CD1c-positive myeloid dendritic cell (primary cell): Measurements from ENCODE around the gene NRXN3.

Experiments used
- DNase-seq: peaks from one replicate; pipeline ENCODE4 v3.0.0-alpha.2; 2016; ENCODE audit errors: extremely low spot score

Gene NRXN3

DNA sequence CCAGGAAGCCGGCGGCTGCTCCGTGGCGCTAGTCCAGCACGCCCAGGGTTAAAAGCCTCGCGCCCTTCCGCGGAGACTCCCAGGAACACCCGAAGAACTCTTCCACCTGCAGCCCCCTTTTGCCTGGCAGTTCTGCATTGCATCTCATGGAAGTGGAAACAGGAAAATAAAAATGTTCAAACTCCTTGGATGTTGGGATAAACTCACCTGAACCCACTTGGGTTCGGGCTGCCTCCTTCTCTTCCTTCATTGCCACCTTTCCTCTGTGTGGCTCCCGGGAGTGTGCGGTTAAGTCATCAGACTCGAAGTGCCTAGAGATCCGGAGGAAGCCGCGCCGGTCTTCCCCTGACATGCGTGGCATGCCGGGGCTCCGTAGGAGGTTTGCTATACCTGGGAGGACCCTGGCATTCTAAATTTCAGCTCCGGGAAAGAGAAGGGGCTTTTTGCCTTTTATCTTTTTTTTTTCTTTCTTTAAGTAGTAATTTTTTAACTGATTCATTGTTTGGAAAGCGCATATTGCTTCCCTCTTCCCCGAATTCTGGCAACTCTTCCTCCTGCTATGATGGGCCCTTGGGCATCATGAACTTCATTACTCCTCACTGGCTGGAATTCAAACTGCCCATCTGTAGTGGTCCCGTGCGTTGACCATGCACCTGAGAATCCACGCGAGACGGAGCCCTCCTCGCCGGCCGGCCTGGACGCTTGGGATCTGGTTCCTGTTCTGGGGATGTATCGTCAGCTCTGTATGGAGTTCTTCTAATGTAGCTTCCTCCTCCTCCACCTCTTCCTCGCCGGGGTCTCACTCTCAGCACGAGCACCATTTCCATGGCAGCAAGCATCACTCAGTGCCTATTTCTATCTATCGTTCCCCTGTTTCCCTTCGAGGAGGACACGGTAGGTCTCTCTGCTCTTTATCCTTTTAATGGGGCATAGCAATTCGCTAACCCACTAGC is 1109.7 kb downstream of the NRXN3 start:
- no peak for DNase-seq

DNA sequence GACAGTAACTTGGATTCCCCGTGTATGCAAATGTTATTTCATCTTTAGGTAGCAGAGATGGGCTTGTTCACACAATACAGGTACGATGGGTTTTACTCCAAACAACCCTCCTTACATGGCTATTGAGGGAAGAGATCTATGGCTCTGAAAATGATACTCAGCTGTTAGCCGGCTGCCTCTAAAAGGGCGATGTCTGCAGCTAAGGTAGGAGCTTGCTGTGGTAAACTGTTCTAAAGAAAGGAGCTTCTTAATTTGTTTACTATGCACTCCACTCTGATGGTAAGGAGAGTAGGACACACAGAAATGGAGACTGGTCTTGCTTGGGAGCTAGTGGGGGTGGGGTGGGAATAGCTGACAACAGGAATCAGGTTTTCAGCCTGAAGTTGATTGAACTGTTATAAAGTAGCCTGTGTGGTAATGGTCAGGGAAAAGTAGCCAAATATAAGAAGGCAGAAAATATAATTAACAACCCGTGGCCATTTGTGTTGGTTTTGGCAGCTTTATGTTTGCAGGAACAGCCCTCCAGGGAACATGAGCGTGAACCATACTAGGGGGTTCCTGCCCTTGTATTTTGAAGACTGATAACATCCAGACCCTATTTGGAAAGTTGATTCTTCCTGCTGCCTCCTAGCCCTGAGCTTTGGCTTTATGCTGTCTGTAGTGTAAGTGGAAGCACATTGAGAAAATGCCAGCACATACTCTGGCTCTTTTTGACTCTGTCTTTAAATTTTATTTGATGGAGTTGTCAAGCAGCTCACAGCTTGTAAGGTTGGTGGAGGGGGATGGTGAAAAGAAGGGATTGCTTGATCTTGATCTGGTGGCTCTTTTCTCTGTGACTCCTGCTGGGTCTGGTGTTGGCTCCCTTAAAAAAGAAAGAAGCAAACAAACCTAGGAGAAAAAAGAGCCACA is 1111.3 kb downstream of the NRXN3 start:
- DNase-seq: no peak

DNA sequence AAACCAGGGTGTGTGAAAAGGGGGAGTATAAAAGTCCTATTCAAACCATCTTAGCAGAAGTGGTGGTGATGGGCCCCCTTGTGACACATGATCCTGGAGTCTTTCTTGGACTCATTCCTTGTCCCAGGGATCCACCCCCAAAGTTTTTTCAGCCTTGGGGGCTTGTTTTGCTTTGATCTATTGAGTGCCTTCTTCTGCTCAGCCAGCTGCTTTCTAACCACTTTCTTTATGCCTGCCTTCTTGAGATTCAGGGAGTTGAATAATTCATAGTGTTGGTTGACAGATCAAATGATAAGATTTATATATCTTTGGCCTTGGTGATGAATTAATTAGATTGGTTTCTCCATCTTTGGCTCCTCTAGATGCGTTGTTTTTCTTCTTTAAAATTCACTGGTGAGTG is 1114.4 kb downstream of the NRXN3 start:
- no peak for DNase-seq

DNA sequence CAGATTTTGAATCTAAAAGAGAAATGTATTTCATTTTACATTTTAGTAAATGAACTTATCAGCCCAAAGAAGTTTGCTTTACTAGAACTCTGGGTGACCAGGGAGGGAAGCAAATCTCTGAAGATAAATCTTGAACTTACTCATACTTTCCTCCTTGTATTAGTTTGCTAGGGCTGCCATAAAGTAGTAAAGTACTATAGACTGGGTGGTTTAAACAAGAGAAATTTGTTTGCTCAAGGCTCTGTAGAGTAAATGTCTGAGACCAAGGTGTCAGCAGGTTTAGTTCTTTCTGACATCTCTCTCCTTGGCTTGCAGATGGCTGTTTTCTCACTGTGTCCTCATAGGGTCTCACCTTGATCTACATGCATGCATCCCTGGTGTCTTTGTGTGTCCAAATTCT is 1115.1 kb downstream of the NRXN3 start:
- no peak for DNase-seq

DNA sequence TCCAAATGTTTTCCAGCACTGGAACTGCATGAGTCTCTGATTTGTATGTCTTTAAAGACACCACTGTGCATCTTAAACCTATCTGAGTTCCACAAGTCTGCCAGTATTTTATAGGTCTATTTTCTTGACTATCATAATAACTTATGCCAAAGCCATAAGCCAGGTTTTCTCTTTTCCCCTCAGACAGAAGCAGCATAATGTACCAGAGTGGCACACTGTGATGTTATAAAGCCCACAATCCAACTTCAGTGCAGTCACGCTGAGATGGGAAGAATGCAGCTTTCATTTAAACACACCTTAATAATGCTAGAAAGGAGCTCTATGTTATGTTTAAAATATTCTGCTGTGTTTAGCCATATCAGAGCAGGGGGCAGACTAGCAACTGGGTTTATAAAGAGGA is 1117.8 kb downstream of the NRXN3 start:
- no peak for DNase-seq

DNA sequence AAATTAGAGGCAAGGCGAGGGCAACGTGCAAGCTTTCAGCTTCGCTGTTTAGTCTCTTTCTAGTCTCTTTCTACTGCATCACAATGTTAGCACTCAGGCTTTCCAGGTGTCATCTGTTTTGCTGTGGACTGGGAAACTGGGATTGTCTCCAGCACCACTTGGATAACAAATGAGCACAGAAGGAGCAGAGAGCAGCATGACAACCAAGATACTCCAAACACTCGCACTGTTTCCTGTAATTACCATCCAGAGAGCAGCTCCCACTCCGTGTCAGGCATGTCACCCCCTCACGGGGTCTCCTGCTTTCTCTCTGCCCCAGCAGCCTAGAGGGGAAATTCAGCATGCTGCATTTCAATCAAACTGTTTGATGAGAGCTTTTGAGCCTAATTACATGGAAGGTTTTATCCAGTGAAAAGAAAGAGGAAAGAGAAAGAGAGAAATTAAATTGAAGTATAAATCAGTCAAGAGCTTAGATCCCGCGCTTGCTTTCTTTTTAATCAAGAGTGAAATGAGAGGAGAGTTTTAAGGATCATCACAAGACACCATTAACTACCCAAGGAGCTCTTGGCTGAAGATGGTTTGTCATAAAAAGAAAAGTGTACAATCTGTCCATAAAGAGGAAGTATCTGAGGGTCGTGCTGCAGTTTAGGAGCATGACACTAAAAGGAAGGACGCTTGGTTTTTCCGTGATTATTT is 1123.5 kb downstream of the NRXN3 start:
- no peak for DNase-seq

DNA sequence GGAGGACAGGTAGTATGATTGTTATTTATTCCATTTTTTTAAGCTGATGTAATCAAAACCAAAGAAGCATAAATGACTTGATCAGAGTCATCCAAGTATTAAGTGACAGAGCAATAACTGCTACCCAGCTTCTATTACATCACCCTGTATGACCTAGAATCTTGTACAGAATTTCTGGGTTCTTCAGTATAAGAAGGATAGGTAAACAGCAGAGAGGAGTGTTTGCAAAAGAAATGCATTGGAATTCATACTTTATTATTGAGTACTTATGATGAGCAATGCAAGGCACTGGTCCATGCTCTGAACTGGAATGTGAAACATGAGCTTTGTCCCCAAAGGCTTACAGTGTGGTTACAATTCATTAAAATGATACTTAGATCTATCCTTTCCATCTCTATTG is 1124.3 kb downstream of the NRXN3 start:
- DNase-seq: no peak

DNA sequence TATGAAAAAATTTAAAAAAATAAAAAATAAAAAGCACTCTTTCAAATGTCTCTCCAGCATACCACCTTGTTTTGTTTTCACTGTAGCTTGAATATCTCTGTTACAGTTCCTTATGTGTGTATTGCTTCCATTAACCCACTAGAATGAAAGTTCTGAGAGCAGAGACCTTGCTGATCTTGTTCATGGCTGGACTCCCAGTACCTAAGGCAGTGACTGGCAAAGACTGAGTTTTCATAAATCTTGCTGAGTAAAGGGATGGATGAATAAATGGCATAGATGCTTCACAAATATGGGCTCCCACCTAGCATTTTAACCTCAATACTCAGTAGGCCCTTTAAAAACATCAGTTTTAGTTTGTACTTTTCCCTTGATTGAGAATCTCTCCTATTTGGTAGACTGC is 1125.2 kb downstream of the NRXN3 start:
- no peak for DNase-seq

DNA sequence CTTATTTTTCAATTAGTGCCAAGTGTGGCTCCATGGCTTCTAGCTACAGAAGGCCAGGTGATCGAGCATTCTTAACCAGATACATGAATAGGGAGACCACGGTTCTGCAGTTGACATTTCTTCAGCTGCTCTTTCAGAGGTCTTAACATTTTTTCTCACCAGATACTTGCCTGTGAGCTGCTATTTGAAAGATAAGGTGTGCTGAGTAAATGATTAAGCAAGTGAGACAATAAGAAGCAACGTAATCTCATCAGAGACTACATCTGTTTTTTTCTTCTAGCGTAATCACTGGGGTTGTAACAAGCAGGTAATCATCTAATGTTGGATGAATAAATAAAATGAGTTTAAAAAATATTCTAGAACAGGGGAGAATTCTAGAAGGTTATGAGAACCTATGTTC is 1128.2 kb downstream of the NRXN3 start:
- no peak for DNase-seq

DNA sequence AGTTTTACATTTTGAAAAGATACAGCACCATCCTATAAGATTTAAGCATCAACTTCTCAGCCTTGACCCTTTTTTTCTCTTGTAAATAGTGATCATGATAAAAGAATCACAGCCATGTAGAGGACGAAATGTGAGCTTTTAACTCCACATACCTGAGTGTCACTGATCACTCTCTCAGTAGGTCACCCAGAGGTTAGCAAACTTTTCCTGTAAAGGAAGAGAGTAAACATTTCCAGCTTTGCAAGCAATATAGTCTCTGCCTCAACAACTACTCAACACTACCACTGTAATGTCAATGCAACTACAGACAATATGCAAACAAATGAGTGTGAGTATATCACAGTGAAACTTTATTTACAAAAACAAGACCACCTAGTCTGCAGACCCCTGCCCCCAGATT is 1129.0 kb downstream of the NRXN3 start:
- DNase-seq: no peak

DNA sequence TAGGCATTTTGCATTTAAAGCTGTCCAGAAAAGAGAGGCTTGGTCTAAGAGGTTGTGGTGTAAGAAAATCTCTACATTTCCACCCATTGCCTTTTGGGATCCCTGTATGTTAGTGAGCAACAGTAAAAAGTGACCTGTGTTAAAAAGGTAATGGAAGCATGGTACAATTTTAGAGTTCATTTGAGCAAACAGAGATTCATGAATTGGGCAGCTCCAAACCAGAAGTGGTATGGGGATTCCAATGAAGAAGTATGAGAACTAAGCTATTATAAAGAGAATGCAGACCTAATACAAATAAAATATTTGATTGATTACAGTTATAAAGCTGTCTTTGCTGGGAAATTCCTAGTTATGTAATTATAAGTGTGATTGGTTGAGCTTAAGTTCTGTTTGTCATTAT is 1134.1 kb downstream of the NRXN3 start:
- DNase-seq: no peak

DNA sequence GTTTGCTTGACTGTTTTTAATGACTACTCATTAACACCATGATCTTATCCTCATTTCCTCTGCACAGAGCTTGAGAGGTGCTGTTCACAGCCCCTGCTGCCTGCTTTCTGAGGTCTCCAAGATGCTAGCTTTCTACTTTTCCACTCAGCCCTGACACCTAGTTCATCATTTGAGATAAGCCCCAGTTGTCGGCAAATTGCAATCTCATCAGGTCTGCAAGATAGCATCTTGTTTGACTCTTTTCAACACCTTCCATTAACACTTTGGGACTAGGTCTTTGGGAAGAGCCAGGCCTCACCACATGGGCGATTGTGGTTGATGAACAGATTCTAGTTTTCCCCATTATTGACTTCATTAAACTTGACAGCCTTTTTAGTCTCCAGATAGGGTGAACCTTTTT is 1136.4 kb downstream of the NRXN3 start:
- no peak for DNase-seq

DNA sequence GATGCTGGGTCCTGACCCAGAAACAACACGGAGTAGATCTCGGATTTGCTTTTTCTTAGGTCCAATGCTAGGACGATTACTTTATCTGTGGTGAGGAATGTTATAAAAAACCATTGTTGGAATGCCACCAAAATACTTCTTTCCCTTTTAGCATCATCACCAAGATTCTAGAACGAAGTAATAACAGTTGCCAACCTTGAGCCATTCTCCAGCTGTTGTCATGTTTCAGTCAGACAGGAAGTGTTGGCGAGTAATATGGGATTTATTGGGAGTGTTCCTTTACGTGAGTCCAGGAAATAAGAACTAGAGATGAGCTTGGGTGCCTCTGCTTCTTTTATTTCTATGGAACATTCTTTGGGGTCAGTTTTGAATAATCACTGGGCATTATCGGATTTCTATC is 1148.2 kb downstream of the NRXN3 start:
- no peak for DNase-seq

DNA sequence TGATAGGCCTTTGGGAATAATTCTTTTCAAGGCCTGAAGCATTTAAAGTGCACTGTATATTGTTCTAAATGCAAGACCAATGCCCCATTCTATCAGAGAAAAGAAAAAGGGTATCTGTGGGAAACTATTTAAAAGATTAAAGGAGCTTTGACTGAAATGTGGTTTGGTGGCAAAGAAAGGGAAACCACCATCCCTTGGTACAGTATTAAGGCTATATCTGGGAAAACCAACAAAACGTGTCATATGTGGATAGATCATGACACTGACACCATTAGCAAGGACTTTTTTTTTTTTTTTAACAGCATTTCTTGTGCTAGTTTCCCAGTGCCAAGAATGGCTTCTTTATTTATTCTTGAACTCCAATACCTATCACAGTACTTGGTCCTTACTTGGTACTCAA is 1150.4 kb downstream of the NRXN3 start:
- DNase-seq: no peak

DNA sequence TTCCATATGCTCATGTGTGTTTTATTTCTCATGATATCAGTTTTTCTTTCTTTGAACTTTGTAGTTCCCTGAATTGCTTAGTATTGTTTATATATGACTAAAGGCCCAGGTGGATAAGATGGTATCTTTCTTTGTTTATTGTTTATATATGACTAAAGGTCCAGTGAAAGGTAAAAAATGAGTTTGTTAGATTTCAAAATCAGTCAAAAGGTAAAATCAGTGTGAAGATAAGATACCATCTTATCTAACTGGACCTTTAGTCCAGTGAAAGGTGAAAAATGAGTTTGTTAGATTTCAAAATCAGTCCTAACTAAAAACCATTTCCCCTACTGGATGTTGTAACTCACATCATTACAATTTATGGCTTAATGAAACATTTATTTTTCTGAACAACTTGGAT is 1150.9 kb downstream of the NRXN3 start:
- DNase-seq: no peak

DNA sequence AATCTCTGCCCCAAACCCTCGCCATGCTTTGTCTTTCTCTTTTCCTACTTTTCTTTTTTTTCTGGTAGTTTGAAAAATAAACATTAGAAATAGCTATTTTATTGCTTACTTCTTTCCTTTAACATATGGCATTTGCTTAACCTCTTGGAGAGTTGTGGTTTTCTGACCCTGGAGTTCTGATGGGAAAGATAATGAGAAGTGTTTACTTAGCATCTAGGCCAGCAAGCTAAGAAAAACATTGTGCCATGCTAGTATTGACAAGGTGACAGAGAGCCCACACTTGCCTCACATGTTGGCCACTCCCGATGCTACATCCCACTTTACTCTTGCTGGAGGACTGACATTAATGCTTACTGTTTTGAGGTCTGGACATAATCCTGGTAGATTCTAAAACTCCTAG is 1154.9 kb downstream of the NRXN3 start:
- DNase-seq: no peak

DNA sequence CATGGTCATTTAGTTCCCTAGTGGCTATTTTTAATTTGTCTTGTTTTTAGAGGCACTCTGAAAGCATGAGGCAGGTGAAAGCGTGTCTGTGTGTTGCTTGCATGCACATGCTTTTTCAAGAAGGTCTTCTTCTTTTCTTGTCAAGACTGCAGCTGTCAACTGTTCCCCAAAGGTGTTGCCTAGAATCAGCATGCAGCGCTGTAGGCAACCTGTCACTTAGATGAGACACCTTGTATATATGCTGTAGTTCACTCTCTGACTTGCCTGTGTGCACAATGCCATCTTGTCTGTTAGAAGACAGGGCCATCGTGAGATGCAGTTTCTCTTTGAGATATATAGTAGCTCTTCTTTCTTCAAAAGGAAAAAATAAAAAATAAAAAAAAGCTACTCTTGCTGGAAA is 1155.4 kb downstream of the NRXN3 start:
- DNase-seq: no peak

DNA sequence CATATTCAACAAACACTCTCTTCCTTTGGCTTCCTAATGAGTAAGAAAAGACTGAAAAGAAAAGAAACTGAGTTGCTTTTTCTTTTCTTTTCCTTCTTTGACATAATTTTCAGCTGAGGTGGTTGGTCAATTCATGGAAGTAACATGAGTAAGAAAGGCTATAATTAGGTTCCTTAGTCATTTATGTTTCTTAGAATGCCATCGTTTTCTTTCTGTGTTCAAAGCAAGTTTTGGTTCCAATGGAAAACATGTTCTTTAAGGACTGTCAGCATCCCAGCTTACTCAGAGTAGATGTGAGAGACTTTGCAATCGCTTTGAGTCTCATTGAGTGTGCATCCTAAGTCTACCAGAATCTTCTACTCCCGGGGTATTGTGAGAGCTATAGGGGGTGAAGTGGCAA is 1158.7 kb downstream of the NRXN3 start:
- no peak for DNase-seq

DNA sequence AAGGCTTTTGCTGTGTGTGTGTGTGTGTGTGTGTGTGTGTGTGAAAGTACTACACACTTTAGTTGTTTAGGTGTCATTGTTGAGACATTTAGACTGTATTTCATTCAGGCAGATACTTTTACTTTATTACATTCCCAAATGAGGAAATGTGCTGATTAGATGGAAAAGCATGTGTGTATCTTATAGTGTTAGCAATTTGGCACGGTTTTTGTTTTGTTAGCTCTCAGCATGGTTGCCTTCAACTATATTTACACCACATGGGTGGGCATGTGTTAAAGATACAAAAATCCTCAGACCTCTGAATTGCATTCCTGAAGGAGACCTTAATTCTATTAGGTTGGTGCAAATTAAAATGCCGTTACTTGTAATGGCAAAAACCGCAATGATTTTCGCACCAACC is 1161.7 kb downstream of the NRXN3 start:
- DNase-seq: no peak

DNA sequence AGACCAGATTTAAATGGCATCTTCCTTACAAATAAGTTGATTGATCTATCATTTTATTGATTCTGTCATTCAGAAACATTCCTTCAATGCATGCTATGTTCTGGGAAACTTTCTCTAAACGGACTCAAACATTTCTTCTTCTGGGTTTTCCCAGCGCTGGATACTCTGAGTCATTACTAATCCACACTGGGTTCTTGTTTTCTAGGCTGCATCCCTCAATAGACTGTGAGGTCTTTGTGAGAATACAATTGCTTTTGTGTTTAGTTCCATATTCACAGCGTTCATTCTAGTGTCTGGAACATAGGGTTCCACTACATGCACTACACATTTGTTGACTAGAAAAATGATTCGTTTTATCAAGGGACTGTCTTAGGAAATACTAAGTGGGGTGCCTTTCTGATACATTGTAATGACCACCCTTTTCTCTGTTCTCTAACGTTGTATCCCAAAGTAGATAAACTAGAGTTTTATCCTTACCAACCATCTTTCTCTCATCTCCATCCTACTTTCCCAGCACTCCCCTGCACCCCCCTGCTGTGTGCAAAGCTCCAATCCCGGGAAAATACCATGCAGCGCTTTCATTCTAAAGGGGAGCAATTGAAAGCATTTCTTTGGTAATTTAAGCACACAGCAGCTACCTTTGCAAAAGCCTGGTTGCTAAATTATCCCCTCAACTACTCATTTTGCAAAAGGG is 1162.5 kb downstream of the NRXN3 start:
- no peak for DNase-seq

DNA sequence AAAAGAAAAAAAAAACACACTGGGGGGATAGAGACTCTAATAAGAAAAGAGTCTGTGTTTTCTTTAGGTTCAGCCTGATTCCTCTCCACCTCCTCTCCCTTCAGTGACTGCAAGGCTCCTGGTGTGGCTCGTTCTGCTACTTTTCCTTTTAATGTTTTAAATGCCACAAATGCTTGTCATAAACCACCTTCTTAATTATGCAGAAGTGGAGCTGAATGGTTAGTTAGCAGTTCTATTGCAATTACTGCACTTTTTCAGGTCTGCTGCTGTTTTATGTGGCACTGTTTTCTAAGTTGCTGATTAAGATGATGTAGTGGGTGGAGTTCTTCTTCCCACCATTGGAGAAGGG is 1163.0 kb downstream of the NRXN3 start:
- DNase-seq: no peak

DNA sequence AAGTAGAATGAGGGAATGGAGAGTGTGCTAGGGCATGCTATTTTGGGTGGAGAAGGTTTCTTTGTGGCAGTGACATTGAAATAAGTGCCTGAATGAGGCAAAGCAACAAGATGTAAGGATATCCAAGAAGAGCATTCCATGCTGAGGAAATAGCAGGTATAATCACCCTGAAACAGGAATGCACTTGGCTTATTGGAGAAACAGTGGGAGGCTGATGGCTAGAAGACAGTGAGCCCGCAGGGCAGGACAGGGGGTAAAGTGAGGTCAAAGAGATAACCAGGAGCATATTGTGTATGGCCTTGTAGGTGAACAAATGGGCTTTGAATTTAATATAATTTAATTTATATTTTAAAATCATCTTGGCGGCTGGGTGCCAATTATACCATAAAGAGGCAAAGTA is 1164.1 kb downstream of the NRXN3 start:
- DNase-seq: no peak
